Measurements from ENCODE around the gene OR3A1. TPM values are rescaled to one million over a fixed set of nuclear protein-coding genes. Genes with fewer than 3 reads are reported as not detected.

The OR3A1 gene
- total and polyA plus RNA-seq, 10 of the 15 experiments (the other 5 are each of a cell fraction or from before 2014, with no cell fraction given): not detected

- TF ChIP-seq CTCF (IDR thresholded peaks at IDR 0.05 in 2 of 3, conservative IDR thresholded peaks at IDR 0.05 in 1 of 3; ENCODE audit: control insufficient read depth in 2 of 3, extremely low read depth in 1 of 3, insufficient read depth in 1 of 3, low read depth in 3 of 3, low read length in 3 of 3) (no peak), NKRF (conservative IDR thresholded peaks at IDR 0.05) (no peak), HCFC1 (IDR thresholded peaks at IDR 0.05; ENCODE audit: low read length) (no peak)
These were observed 15.3 kb downstream of the OR3A1 start (continued) for GRCh38 chr17:3282901-3283300.

- POLR2A ChIA-PET: no interaction called here
- no peak overlapping the region for H3K27ac ChIP-seq (ENCODE audit: control insufficient read depth, insufficient read depth)
- ATAC-seq: no peak
- SMC1A ChIA-PET (ENCODE audit: uncharacterized antibody, unreplicated experiment): no interaction called here
- no peaks in the 10 kb centered on the region for H3K4me1 ChIP-seq (ENCODE audit: control insufficient read depth, insufficient read depth, low read length)
- no peaks in the 10 kb centered on the region for H3K79me2 ChIP-seq (ENCODE audit: control insufficient read depth, insufficient read depth, low read length)
- no peak overlapping the region for H3K4me2 ChIP-seq (ENCODE audit: control insufficient read depth, insufficient read depth)
- no peaks in the 10 kb centered on the region for H3K36me3 ChIP-seq (ENCODE audit: control insufficient read depth in 2 of 2, insufficient read depth in 2 of 2, low read length in 1 of 2)
- intact Hi-C loops (cut with micrococcal nuclease; ENCODE audit: unreplicated experiment) (no loop called here), in situ Hi-C loops (cut with MboI) (no loop called here)
- H4K20me1 ChIP-seq (ENCODE audit: control insufficient read depth, insufficient read depth): no peaks in the 10 kb centered on the region
- 12% methylated on average over 4 of the region's 4 CpGs for WGBS (ENCODE audit: insufficient coverage, insufficient replicate concordance, low lambda C conversion rate, missing lambda C conversion rate)
- no peaks in the 10 kb centered on the region for H3K9me3 ChIP-seq (replicated peaks; ENCODE audit: control insufficient read depth, insufficient read depth, low read length)
- no TSS peak for BruUV-seq (replicated peaks)
- no peak for FAIRE-seq
- no peak overlapping the region for H3K9ac ChIP-seq (ENCODE audit: control insufficient read depth, insufficient read depth, low read length)
- TF ChIP-seq FOXK2 (IDR thresholded peaks at IDR 0.05) (no peak), TCF12 (IDR thresholded peaks at IDR 0.05; ENCODE audit: low read depth, low read length) (no peak), SKIL (IDR thresholded peaks at IDR 0.05; ENCODE audit: low read depth, poor library complexity, severe bottlenecking) (no peak)
- CTCF ChIA-PET: no interaction called here
- RAD21 ChIA-PET (ENCODE audit: unreplicated experiment): no interaction called here
- no peaks in the 10 kb centered on the region for H3K27me3 ChIP-seq (replicated peaks in 1 of 2; ENCODE audit: control insufficient read depth in 2 of 2, insufficient read depth in 2 of 2, low read length in 1 of 2)
- no peak for DNase-seq (ENCODE audit: low read depth, low spot score)
- no peak overlapping the region for H3K4me3 ChIP-seq
- H2AFZ ChIP-seq (ENCODE audit: control insufficient read depth, low read depth, low read length): no peak overlapping the region
These were observed 22.0 kb downstream of the OR3A1 start for GRCh38 chr17:3276126-3276525.
